GM15510 (cell line): Measurements from ENCODE around the gene CD53.

Experiments
- POLR2A ChIP-seq: IDR thresholded peaks from 3 replicates; pipeline ENCODE4 v1.6.1; 2011; ENCODE audit warnings: borderline replicate concordance; ENCODE audit not compliant: insufficient read length; ENCODE audit errors: extremely low read depth

Gene CD53

GRCh38 chr1:110893908-110894490 lies 21.1 kb downstream of the CD53 start:
- TF ChIP-seq POLR2A, result no peak

GRCh38 chr1:110896090-110896489 lies 23.1 kb downstream of the CD53 start:
- TF ChIP-seq POLR2A, result no peak

GRCh38 chr1:110897681-110898080 lies 24.7 kb downstream of the CD53 start:
- TF ChIP-seq POLR2A, result no peak

GRCh38 chr1:110898734-110899457 lies 25.9 kb downstream of the CD53 start:
- TF ChIP-seq POLR2A, result no peak

GRCh38 chr1:110899458-110899843 lies 26.5 kb downstream of the CD53 start:
- TF ChIP-seq POLR2A, result no peak

GRCh38 chr1:110902820-110903463 lies 30.0 kb downstream of the CD53 start:
- TF ChIP-seq POLR2A, result peak; percentile 31

GRCh38 chr1:110903853-110904500 lies 31.0 kb downstream of the CD53 start:
- TF ChIP-seq POLR2A, result peak; percentile 33

- TF ChIP-seq POLR2A, result no peak
These were observed 39.8 kb downstream of the CD53 start for GRCh38 chr1:110912784-110913183.

- TF ChIP-seq POLR2A, result no peak
These were observed 41.7 kb downstream of the CD53 start for GRCh38 chr1:110914676-110915075.

GRCh38 chr1:110915804-110916203 lies 42.9 kb downstream of the CD53 start:
- no peak for TF ChIP-seq POLR2A

- no peak for TF ChIP-seq POLR2A
These were observed 43.3 kb downstream of the CD53 start for GRCh38 chr1:110916274-110916668.

GRCh38 chr1:110916669-110917306 lies 43.8 kb downstream of the CD53 start:
- TF ChIP-seq POLR2A, result no peak

GRCh38 chr1:110918016-110918415 lies 45.1 kb downstream of the CD53 start:
- no peak for TF ChIP-seq POLR2A

GRCh38 chr1:110921953-110922352 lies 49.0 kb downstream of the CD53 start:
- TF ChIP-seq POLR2A, result no peak
